ENCODE data around the gene SLCO2B1.

The SLCO2B1 gene

DNA sequence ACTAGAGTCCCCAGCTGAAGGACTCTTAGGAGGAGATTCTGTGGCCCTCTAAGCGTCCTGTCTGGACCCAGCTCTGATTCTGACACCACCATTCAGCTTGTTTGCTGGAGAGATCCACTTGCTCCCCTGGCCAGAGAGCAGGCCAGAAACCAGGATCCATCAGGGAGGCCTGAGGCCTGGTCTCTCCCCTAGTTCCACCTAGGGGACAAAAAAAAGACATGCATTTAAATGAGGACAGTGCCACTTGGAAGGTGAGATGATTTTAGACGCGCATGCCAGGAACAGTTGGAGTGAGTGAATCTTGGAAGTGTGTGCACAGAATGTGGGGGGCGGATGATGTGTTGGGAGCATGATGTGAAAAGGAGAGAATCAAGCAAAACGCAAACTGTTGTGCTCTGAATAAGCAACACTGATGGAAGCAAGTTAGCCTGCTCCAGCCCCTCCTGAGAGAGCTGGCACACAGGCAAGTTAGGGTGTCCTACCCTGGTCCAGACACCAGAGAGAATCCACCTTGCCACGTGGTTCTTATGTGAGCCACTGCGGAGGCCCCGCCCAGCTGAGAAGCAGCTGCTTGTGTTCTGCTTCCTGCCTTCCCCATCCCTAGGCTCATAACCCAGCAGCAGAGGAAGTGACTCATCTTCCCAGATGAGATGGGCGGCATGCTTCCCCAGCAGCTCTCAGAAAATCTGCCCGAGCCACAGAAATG, 8.0 kb upstream of the SLCO2B1 start:
- ChIA-PET CTCF (interaction anchor here (0.7 to 10.0 kb wide), 7 partner anchors 11 to 106 kb away, joined by 3 to 174 read pairs (median 4); partner anchors contain the start of gene TPBGL), POLR2A (no interaction called here)
- no peak for DNase-seq (ENCODE audit: extremely low spot score)
- TF ChIP-seq HDGF (IDR thresholded peaks at IDR 0.05; ENCODE audit: borderline replicate concordance) (no peak), SUZ12 (IDR thresholded peaks at IDR 0.05) (no peak), TARDBP (IDR thresholded peaks at IDR 0.05) (no peak), ELF4 (IDR thresholded peaks at IDR 0.05) (no peak), L3MBTL2 (conservative IDR thresholded peaks at IDR 0.05) (no peak), BHLHE40 (IDR thresholded peaks at IDR 0.05; ENCODE audit: borderline replicate concordance) (no peak), FOXA1 (IDR thresholded peaks at IDR 0.05) (no peak), ARNT (IDR thresholded peaks at IDR 0.05) (no peak), LEF1 (IDR thresholded peaks at IDR 0.05; ENCODE audit: borderline replicate concordance) (no peak), SP1 (IDR thresholded peaks at IDR 0.05) (no peak)

DNA sequence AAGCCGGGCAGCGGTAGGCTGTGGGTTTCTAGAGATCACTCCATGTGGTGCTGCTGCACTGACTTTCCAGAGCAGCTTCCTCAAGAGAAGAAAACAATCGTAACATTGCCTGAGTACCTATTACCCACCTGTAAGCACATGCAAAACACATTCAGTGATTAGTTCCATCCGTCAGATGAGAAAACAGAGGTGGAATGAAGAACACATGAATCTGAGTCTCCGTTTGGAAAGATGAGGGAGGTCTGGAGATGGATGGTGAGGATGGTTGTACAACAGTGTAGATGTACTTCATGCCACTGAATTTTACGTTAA, 7.5 kb upstream of the SLCO2B1 start:
- no peak for DNase-seq (ENCODE audit: extremely low spot score)
- TF ChIP-seq FOXA1 (IDR thresholded peaks at IDR 0.05) = no peak
- no peak for TF ChIP-seq ZNF384 (IDR thresholded peaks at IDR 0.05)
- TF ChIP-seq CTBP1 (IDR thresholded peaks at IDR 0.05; ENCODE audit: borderline replicate concordance) = no peak
- TF ChIP-seq, protein P1, sequence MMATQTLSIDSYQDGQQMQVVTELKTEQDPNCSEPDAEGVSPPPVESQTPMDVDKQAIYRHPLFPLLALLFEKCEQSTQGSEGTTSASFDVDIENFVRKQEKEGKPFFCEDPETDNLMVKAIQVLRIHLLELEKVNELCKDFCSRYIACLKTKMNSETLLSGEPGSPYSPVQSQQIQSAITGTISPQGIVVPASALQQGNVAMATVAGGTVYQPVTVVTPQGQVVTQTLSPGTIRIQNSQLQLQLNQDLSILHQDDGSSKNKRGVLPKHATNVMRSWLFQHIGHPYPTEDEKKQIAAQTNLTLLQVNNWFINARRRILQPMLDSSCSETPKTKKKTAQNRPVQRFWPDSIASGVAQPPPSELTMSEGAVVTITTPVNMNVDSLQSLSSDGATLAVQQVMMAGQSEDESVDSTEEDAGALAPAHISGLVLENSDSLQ (IDR thresholded peaks at IDR 0.05) = no peak
- no peak for TF ChIP-seq SP1 (IDR thresholded peaks at IDR 0.05)
- TF ChIP-seq SUZ12 (IDR thresholded peaks at IDR 0.05) = no peak
- no peak for TF ChIP-seq ELF4 (IDR thresholded peaks at IDR 0.05)
- TF ChIP-seq FOXM1 (IDR thresholded peaks at IDR 0.05; ENCODE audit: borderline replicate concordance) = no peak
- no peak for TF ChIP-seq ARNT (IDR thresholded peaks at IDR 0.05)
- TF ChIP-seq FOXK2 (IDR thresholded peaks at IDR 0.05) = no peak
- TF ChIP-seq LEF1 (IDR thresholded peaks at IDR 0.05; ENCODE audit: borderline replicate concordance) = no peak
- TF ChIP-seq NFRKB (IDR thresholded peaks at IDR 0.05) = no peak
- no peak for TF ChIP-seq HDGF (IDR thresholded peaks at IDR 0.05; ENCODE audit: borderline replicate concordance)
- CTCF ChIA-PET = interaction anchor here (0.7 to 10.0 kb wide), 7 partner anchors 10 to 128 kb away, joined by 3 to 174 read pairs (median 4); partner anchors contain the start of gene TPBGL
- POLR2A ChIA-PET = no interaction called here

DNA sequence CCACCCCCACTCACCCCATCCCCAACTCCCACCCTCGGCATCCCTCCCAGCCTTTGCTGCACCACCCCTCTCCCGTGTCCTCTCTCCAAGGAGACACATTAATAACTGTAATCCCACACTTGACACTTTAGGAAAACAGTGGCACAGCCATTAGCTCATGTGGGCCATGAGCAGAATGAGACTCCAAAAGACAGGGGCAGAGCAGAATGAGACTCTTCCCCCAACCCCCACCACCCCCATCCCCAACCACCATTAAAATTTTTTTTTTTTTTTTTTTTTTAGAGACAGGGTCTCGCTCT, 6.2 kb upstream of the SLCO2B1 start:
- POLR2A ChIA-PET = no interaction called here
- TF ChIP-seq FOXM1 (IDR thresholded peaks at IDR 0.05; ENCODE audit: borderline replicate concordance) = no peak
- no peak for TF ChIP-seq CTBP1 (IDR thresholded peaks at IDR 0.05; ENCODE audit: borderline replicate concordance)
- TF ChIP-seq TARDBP (IDR thresholded peaks at IDR 0.05) = no peak
- no peak for TF ChIP-seq FOXK2 (IDR thresholded peaks at IDR 0.05)
- TF ChIP-seq BHLHE40 (IDR thresholded peaks at IDR 0.05; ENCODE audit: borderline replicate concordance) = no peak
- TF ChIP-seq ZNF384 (IDR thresholded peaks at IDR 0.05) = no peak
- TF ChIP-seq, protein P1 (IDR thresholded peaks at IDR 0.05) = no peak
- no peak for TF ChIP-seq ELF4 (IDR thresholded peaks at IDR 0.05)
- TF ChIP-seq NFRKB (IDR thresholded peaks at IDR 0.05) = no peak
- TF ChIP-seq ARNT (IDR thresholded peaks at IDR 0.05) = no peak
- TF ChIP-seq LEF1 (IDR thresholded peaks at IDR 0.05; ENCODE audit: borderline replicate concordance) = no peak
- no peak for TF ChIP-seq SP1 (IDR thresholded peaks at IDR 0.05)
- no peak for TF ChIP-seq SUZ12 (IDR thresholded peaks at IDR 0.05)
- no peak for TF ChIP-seq L3MBTL2 (conservative IDR thresholded peaks at IDR 0.05)
- no peak for TF ChIP-seq FOXA1 (IDR thresholded peaks at IDR 0.05)
- no peak for TF ChIP-seq HDGF (IDR thresholded peaks at IDR 0.05; ENCODE audit: borderline replicate concordance)
- DNase-seq (ENCODE audit: extremely low spot score) = no peak
- CTCF ChIA-PET = interaction anchor here (0.5 to 10.0 kb wide), 9 partner anchors 25 to 126 kb away, joined by 3 to 174 read pairs (median 5); no protein-coding TSS in a partner anchor

DNA sequence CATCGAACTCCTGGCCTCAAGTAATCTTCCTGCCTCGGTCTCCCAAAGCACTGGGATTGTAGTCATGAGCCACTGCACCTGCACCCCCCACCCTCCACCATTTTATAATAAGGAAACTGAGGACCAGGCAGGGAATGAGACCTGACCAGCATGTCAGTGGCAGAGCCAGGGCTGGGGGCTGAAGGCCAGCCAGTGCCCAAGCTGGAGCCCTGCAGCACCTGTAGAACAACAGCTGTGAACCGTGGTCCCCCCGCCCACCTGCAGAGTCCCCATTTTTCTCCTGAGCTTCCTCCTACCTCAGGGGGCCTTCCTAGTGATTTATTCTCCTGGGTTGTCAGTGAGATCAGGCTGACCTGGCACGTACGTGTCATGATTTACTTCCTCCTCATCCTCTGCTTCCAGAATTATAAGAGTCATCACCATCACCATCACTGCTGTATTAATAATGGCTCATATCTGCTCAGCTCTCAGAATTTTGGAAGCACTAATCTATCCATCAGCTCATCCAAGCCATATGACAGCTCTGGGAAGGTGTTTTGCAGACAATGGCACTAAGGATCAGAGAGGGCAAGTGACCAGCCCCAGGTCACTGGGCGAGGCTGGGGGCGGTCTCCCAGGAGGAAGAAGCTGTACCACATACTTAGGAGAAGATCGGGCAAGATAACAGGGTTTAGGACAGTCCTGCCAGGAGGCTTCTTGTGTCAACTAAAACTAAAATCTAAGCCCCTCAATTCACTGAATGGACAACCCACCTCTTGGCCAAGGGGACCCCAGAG, 5.5 kb upstream of the SLCO2B1 start:
- ChIA-PET POLR2A (interaction anchor here (1.9 kb wide), 1 partner anchor 96 kb away, joined by 4 read pairs; the partner anchor contains the start of gene TPBGL), CTCF (interaction anchor here (0.6 to 10.0 kb wide), 7 partner anchors 24 to 103 kb away, joined by 3 to 174 read pairs (median 5); no protein-coding TSS in a partner anchor)
- DNase-seq (ENCODE audit: extremely low spot score) = no peak
- TF ChIP-seq FOXM1 (IDR thresholded peaks at IDR 0.05; ENCODE audit: borderline replicate concordance) (no peak), FOXK2 (IDR thresholded peaks at IDR 0.05) (no peak), L3MBTL2 (conservative IDR thresholded peaks at IDR 0.05) (no peak), HDGF (IDR thresholded peaks at IDR 0.05; ENCODE audit: borderline replicate concordance) (no peak), LEF1 (IDR thresholded peaks at IDR 0.05; ENCODE audit: borderline replicate concordance) (no peak), SUZ12 (IDR thresholded peaks at IDR 0.05) (no peak), SP1 (IDR thresholded peaks at IDR 0.05) (no peak), TARDBP (IDR thresholded peaks at IDR 0.05) (no peak), ZNF384 (IDR thresholded peaks at IDR 0.05) (no peak), BHLHE40 (IDR thresholded peaks at IDR 0.05; ENCODE audit: borderline replicate concordance) (no peak), FOXA1 (IDR thresholded peaks at IDR 0.05) (no peak), ARNT (IDR thresholded peaks at IDR 0.05) (no peak)
- TF ChIP-seq, protein P1 (IDR thresholded peaks at IDR 0.05) = no peak

DNA sequence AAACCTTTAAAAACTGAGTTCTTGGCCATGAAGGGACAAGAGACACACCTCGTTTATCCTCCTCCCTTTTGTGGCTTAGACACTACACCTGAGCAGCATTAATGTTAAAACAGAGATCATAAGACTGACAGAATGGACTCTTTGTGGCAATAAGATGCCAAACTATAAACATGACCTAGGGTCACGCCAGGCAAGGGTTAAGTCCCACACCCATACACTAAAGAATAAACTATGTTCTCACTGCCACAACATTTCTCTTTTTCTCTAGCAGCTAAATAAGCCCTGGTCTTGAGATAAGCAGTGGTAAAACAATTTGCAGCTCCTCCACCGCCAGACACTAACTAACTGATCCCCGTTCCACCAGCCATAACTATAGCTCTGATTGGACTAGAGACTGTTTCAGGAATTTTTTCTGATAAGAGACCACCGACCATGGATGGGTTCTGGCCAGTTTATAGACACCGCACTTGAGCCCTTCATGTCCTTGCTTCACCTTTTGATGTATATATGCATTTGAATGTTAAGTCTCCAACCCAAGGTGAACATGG, 4.9 kb upstream of the SLCO2B1 start:
- TF ChIP-seq HDGF (IDR thresholded peaks at IDR 0.05; ENCODE audit: borderline replicate concordance) (no peak), ZNF384 (IDR thresholded peaks at IDR 0.05) (no peak), SUZ12 (IDR thresholded peaks at IDR 0.05) (no peak), FOXM1 (IDR thresholded peaks at IDR 0.05; ENCODE audit: borderline replicate concordance) (no peak), CTBP1 (IDR thresholded peaks at IDR 0.05; ENCODE audit: borderline replicate concordance) (no peak), ARNT (IDR thresholded peaks at IDR 0.05) (no peak), NFRKB (IDR thresholded peaks at IDR 0.05) (no peak), FOXA1 (IDR thresholded peaks at IDR 0.05) (no peak), FOXK2 (IDR thresholded peaks at IDR 0.05) (no peak), LEF1 (IDR thresholded peaks at IDR 0.05; ENCODE audit: borderline replicate concordance) (no peak), BHLHE40 (IDR thresholded peaks at IDR 0.05; ENCODE audit: borderline replicate concordance) (no peak), SP1 (IDR thresholded peaks at IDR 0.05) (no peak), TARDBP (IDR thresholded peaks at IDR 0.05) (no peak)
- POLR2A ChIA-PET = interaction anchor here (1.9 kb wide), 1 partner anchor 95 kb away, joined by 4 read pairs; the partner anchor contains the start of gene TPBGL
- CTCF ChIA-PET = interaction anchor here (0.7 to 10.0 kb wide), 5 partner anchors 8 to 138 kb away, joined by 3 to 174 read pairs (median 4); no protein-coding TSS in a partner anchor
- no peak for DNase-seq (ENCODE audit: extremely low spot score)
